HEK293 (cell line): ENCODE results near the gene ULBP3.

Experiments
- CTCF ChIA-PET: fragments of 350-600 bp; formaldehyde crosslinking; extraction: SDS; loops from one replicate; lab custom pipeline; 2021; ENCODE audit warnings: antibody characterized with exemption; lab: Yijun Ruan, JAX
- POLR2A ChIA-PET: fragments of 300-600 bp; formaldehyde crosslinking; extraction: SDS; loops from one replicate; lab custom pipeline; 2020; ENCODE audit warnings: antibody characterized with exemption, inconsistent platforms; lab: Yijun Ruan, JAX
- H3K27ac ChIP-seq: fragments of 200-500 bp; sonication (Bioruptor generic); 2 replicates; pipeline ENCODE4 v1.5.1; 2014; ENCODE audit warnings: low read depth, low read length, control low read depth, inconsistent platforms; ENCODE audit errors: extremely low read depth
- H3K36me3 ChIP-seq, 2 experiments: fragments of 200-500 bp in 1 of 2; sonication (Bioruptor generic) in 1 of 2; 1 replicate in 1 of 2; 2 replicates in 1 of 2; pipeline ENCODE4 v1.5.1; 2014 to 2017; ENCODE audit warnings: inconsistent platforms in 2 of 2, low read length in 2 of 2; ENCODE audit not compliant: control insufficient read depth in 2 of 2, insufficient read depth in 1 of 2
- H3K4me1 ChIP-seq: fragments of 200-500 bp; sonication (Bioruptor generic); 2 replicates; pipeline ENCODE4 v1.5.1; 2014; ENCODE audit warnings: mild to moderate bottlenecking, low read length, inconsistent platforms; ENCODE audit not compliant: control insufficient read depth, insufficient read depth
- H3K4me3 ChIP-seq: 2 replicates; pipeline ENCODE4 v1.5.1; 2011; ENCODE audit warnings: low read depth, mild to moderate bottlenecking, control low read depth, low read length, moderate library complexity
- H3K9me3 ChIP-seq: fragments of 200-500 bp; sonication (Bioruptor generic); 2 replicates; pipeline ENCODE4 v1.5.1; 2014; ENCODE audit warnings: low read depth, low read length, inconsistent platforms; ENCODE audit not compliant: control insufficient read depth, insufficient read depth
- ATF2 ChIP-seq: fragments of 450-650 bp; formaldehyde crosslinking; IDR thresholded peaks from 2 replicates; pipeline ENCODE4 v1.5.1; 2016; ENCODE audit warnings: missing biosample characterization, missing genetic modification characterization, low read depth
- BCL11A ChIP-seq: fragments of 450-650 bp; formaldehyde crosslinking; IDR thresholded peaks from 2 replicates; pipeline ENCODE4 v1.5.1; 2016; ENCODE audit warnings: low read depth, missing biosample characterization, missing genetic modification characterization
- EGR2 ChIP-seq: fragments of 450-650 bp; formaldehyde crosslinking; IDR thresholded peaks from 2 replicates; pipeline ENCODE4 v1.5.1; 2016; ENCODE audit warnings: low read depth, missing biosample characterization, missing genetic modification characterization
- ELK4 ChIP-seq: IDR thresholded peaks from 2 replicates; pipeline ENCODE4 v1.6.1; 2011; ENCODE audit warnings: mild to moderate bottlenecking, low read depth, low read length, borderline replicate concordance
- FEZF1 ChIP-seq: fragments of 450-650 bp; formaldehyde crosslinking; IDR thresholded peaks from 2 replicates; pipeline ENCODE4 v1.5.1; 2016; ENCODE audit warnings: missing biosample characterization, missing genetic modification characterization
- GLI4 ChIP-seq: fragments of 450-650 bp; formaldehyde crosslinking; IDR thresholded peaks from 2 replicates; pipeline ENCODE4 v1.5.1; 2016; ENCODE audit warnings: missing biosample characterization, missing genetic modification characterization
- OSR2 ChIP-seq: fragments of 450-650 bp; formaldehyde crosslinking; IDR thresholded peaks from 2 replicates; pipeline ENCODE4 v1.5.1; 2016; ENCODE audit warnings: missing biosample characterization, missing genetic modification characterization
- PBX3 ChIP-seq: sonication (generic); formaldehyde crosslinking; IDR thresholded peaks from 2 replicates; pipeline ENCODE4 v1.8.1; 2022; ENCODE audit warnings: mild to moderate bottlenecking, moderate library complexity, missing genetic modification reagents
- PRDM1 ChIP-seq: fragments of 450-650 bp; formaldehyde crosslinking; IDR thresholded peaks from 2 replicates; pipeline ENCODE4; 2016; ENCODE audit warnings: missing biosample characterization, missing genetic modification characterization
- REST ChIP-seq: fragments of 450-650 bp; formaldehyde crosslinking; IDR thresholded peaks from 2 replicates; pipeline ENCODE4 v1.5.1; 2016; ENCODE audit warnings: missing biosample characterization, missing genetic modification characterization
- SALL2 ChIP-seq: fragments of 450-650 bp; formaldehyde crosslinking; IDR thresholded peaks from 2 replicates; pipeline ENCODE4 v1.5.0; 2017; ENCODE audit warnings: missing biosample characterization, mild to moderate bottlenecking, missing genetic modification characterization, borderline replicate concordance
- ZBTB20 ChIP-seq: fragments of 450-650 bp; formaldehyde crosslinking; IDR thresholded peaks from 2 replicates; pipeline ENCODE4 v1.5.1; 2016; ENCODE audit warnings: missing biosample characterization, missing genetic modification characterization
- ZBTB6 ChIP-seq: fragments of 450-650 bp; formaldehyde crosslinking; IDR thresholded peaks from 2 replicates; pipeline ENCODE4 v1.5.1; 2017; ENCODE audit warnings: missing biosample characterization, missing genetic modification characterization
- ZFHX2 ChIP-seq: fragments of 450-650 bp; formaldehyde crosslinking; conservative IDR thresholded peaks from 2 replicates; pipeline ENCODE4 v1.5.1; 2016; ENCODE audit warnings: missing biosample characterization, missing genetic modification characterization
- ZFP3 ChIP-seq: fragments of 450-650 bp; formaldehyde crosslinking; IDR thresholded peaks from 2 replicates; pipeline ENCODE4 v1.5.1; 2016; ENCODE audit warnings: low read depth, missing biosample characterization, missing genetic modification characterization
- ZNF16 ChIP-seq: fragments of 450-650 bp; formaldehyde crosslinking; IDR thresholded peaks from 2 replicates; pipeline ENCODE4 v1.5.1; 2016; ENCODE audit warnings: low read depth, missing biosample characterization, missing genetic modification characterization
- ZNF302 ChIP-seq: fragments of 450-650 bp; formaldehyde crosslinking; IDR thresholded peaks from 2 replicates; pipeline ENCODE4 v1.5.1; 2016; ENCODE audit warnings: missing biosample characterization, missing genetic modification characterization, low read depth
- ZNF324 ChIP-seq: fragments of 450-650 bp; formaldehyde crosslinking; IDR thresholded peaks from 2 replicates; pipeline ENCODE4 v1.5.1; 2016; ENCODE audit warnings: missing biosample characterization, missing genetic modification characterization
- ZNF366 ChIP-seq: fragments of 450-650 bp; formaldehyde crosslinking; conservative IDR thresholded peaks from 2 replicates; pipeline ENCODE4 v1.5.1; 2016; ENCODE audit warnings: missing biosample characterization, missing genetic modification characterization
- ZNF530 ChIP-seq: fragments of 450-650 bp; formaldehyde crosslinking; IDR thresholded peaks from 2 replicates; pipeline ENCODE4 v1.5.1; 2016; ENCODE audit warnings: low read depth, missing biosample characterization, missing genetic modification characterization
- ZNF629 ChIP-seq: fragments of 450-650 bp; formaldehyde crosslinking; IDR thresholded peaks from 2 replicates; pipeline ENCODE4 v1.5.1; 2017; ENCODE audit warnings: missing biosample characterization, missing genetic modification characterization
- ZNF677 ChIP-seq: fragments of 450-650 bp; IDR thresholded peaks from 2 replicates; pipeline ENCODE4 v1.5.0; 2018; ENCODE audit warnings: missing biosample characterization, mild to moderate bottlenecking, missing genetic modification characterization, moderate library complexity
- ZNF701 ChIP-seq: fragments of 450-650 bp; formaldehyde crosslinking; IDR thresholded peaks from 2 replicates; pipeline ENCODE4 v1.5.1; 2016; ENCODE audit warnings: missing biosample characterization, missing genetic modification characterization
- ZNF843 ChIP-seq: fragments of 450-650 bp; formaldehyde crosslinking; IDR thresholded peaks from 2 replicates; pipeline ENCODE4 v1.5.1; 2016; ENCODE audit warnings: missing biosample characterization, missing genetic modification characterization

ULBP3 gene

GRCh38 chr6:150058986-150059385, 9.9 kb downstream of the ULBP3 start:
- peak; percentile 74 for TF ChIP-seq ZNF366
- no peak for TF ChIP-seq REST (tag by site-specific recombination)
- peak; percentile 98 for TF ChIP-seq PRDM1 (tag by site-specific recombination)
- TF ChIP-seq ZNF677 (tag by site-specific recombination) = no peak
- no peak for TF ChIP-seq ATF2 (tag by site-specific recombination)
- no peak for TF ChIP-seq PBX3 (CRISPR knock-in tag)
- no peak for TF ChIP-seq ZNF530 (tag by site-specific recombination)
- no peak for TF ChIP-seq ZNF701 (tag by site-specific recombination)
- TF ChIP-seq OSR2 (tag by site-specific recombination) = no peak
- Histone ChIP-seq H3K4me1 (no peaks in the 10 kb centered on the region), H3K27ac (no peak overlapping the region), H3K4me3 (no peak overlapping the region), H3K36me3 (peaks cover 4 to 38% of the 10 kb centered on the region in 2 experiments; a peak in 2 of 3 replicates), H3K9me3 (no peaks in the 10 kb centered on the region)
- ChIA-PET POLR2A (no interaction called here), CTCF (no interaction called here)

GRCh38 chr6:150058231-150058792, 10.6 kb downstream of the ULBP3 start:
- Histone ChIP-seq H3K36me3 (peaks cover 4 to 31% of the 10 kb centered on the region in 2 experiments; a peak in 2 of 3 replicates), H3K4me1 (no peaks in the 10 kb centered on the region), H3K9me3 (no peaks in the 10 kb centered on the region), H3K27ac (no peak overlapping the region), H3K4me3 (no peak overlapping the region)
- CTCF ChIA-PET = no interaction called here
- POLR2A ChIA-PET = no interaction called here
- TF ChIP-seq ZFHX2 (peak; percentile 58), SALL2 (tag by site-specific recombination) (no peak), EGR2 (tag by site-specific recombination) (peak; percentile 61; the same call in 1 of the 2 replicates)

- Histone ChIP-seq H3K27ac (no peak overlapping the region), H3K4me1 (no peaks in the 10 kb centered on the region), H3K4me3 (no peak overlapping the region), H3K36me3 (peaks cover 4 to 27% of the 10 kb centered on the region in 2 experiments; a peak in 2 of 3 replicates), H3K9me3 (no peaks in the 10 kb centered on the region)
- ChIA-PET CTCF (interaction anchor here (0.8 kb wide), 1 partner anchor 756 kb away, joined by 3 read pairs; no protein-coding TSS in a partner anchor), POLR2A (no interaction called here)
- TF ChIP-seq ZBTB20 (tag by site-specific recombination) (no peak), ZNF629 (tag by site-specific recombination) (no peak), ZNF843 (tag by site-specific recombination) (no peak), ZNF302 (no peak), FEZF1 (tag by site-specific recombination) (no peak), ZBTB6 (tag by site-specific recombination) (no peak), ZNF324 (tag by site-specific recombination) (no peak), ELK4 (no peak), ZFP3 (tag by site-specific recombination) (no peak), GLI4 (tag by site-specific recombination) (no peak), BCL11A (tag by site-specific recombination) (no peak), ZNF16 (tag by site-specific recombination) (no peak)
These were observed 11.4 kb downstream of the ULBP3 start for GRCh38 chr6:150057501-150057951.
